DND-41 (cell line): ENCODE measurements around the gene SERTAD2.

ENCODE experiments used
- ATAC-seq: fragments of 200-7000 bp; cut with Tn5 transposase; 3 replicates; pipeline ENCODE4 v1.9.1; 2021; ENCODE audit warnings: low read depth; ENCODE audit not compliant: insufficient read depth
- DNase-seq: peaks from one replicate; pipeline ENCODE4 v3.0.0-alpha.2; 2020
- H2AFZ ChIP-seq: 2 replicates; pipeline ENCODE4 v1.6.0; 2012; ENCODE audit warnings: low read depth, low read length
- H3K27ac ChIP-seq: 2 replicates; pipeline ENCODE4 v1.5.1; 2012; ENCODE audit warnings: low read length, inconsistent platforms
- H3K27me3 ChIP-seq: fragments of 200-600 bp; sonication (generic); 2 replicates; pipeline ENCODE4 v1.6.0; 2012; ENCODE audit warnings: low read length, mild to moderate bottlenecking, inconsistent platforms; ENCODE audit not compliant: insufficient read depth, poor library complexity
- H3K36me3 ChIP-seq: 2 replicates; pipeline ENCODE4 v1.5.1; 2012; ENCODE audit warnings: low read length, inconsistent platforms; ENCODE audit not compliant: insufficient read depth
- H3K4me1 ChIP-seq: 2 replicates; pipeline ENCODE4 v1.5.1; 2012; ENCODE audit warnings: mild to moderate bottlenecking, low read length; ENCODE audit not compliant: insufficient read depth
- H3K4me2 ChIP-seq: 2 replicates; pipeline ENCODE4 v1.6.0; 2012; ENCODE audit warnings: mild to moderate bottlenecking, moderate library complexity, low read length, inconsistent platforms; ENCODE audit not compliant: insufficient read depth
- H3K4me3 ChIP-seq, 2 experiments: fragments of 200-600 bp in 1 of 2; shearing (Covaris generic) in 1 of 2; 2 replicates each; pipeline ENCODE4 v1.5.1; 2012 to 2016; ENCODE audit warnings: inconsistent platforms in 2 of 2, low read length in 2 of 2, mild to moderate bottlenecking in 2 of 2, low read depth in 1 of 2, moderate library complexity in 1 of 2
- H3K79me2 ChIP-seq: 2 replicates; pipeline ENCODE4 v1.6.0; 2012; ENCODE audit warnings: low read length, inconsistent platforms; ENCODE audit not compliant: insufficient read depth
- H3K9ac ChIP-seq: 2 replicates; pipeline ENCODE4 v1.6.0; 2012; ENCODE audit warnings: low read depth, mild to moderate bottlenecking, inconsistent platforms, low read length, moderate library complexity
- H3K9me3 ChIP-seq: 2 replicates; pipeline ENCODE4 v1.5.1; 2012; ENCODE audit warnings: low read length, moderate library complexity, mild to moderate bottlenecking, inconsistent platforms; ENCODE audit not compliant: insufficient read depth, severe bottlenecking
- H4K20me1 ChIP-seq: 2 replicates; pipeline ENCODE4 v1.6.0; 2012; ENCODE audit warnings: low read length; ENCODE audit not compliant: insufficient read depth
- CTCF ChIP-seq: IDR thresholded peaks from 2 replicates; pipeline ENCODE4 v1.5.1; 2012; ENCODE audit warnings: borderline replicate concordance, low read length, moderate library complexity, mild to moderate bottlenecking; ENCODE audit not compliant: poor library complexity, severe bottlenecking; ENCODE audit errors: extremely low read depth
- EZH2 ChIP-seq: IDR thresholded peaks from 3 replicates; pipeline ENCODE4 v1.6.1; 2012; ENCODE audit warnings: borderline replicate concordance, low read depth, mild to moderate bottlenecking, moderate library complexity, low read length, inconsistent platforms; ENCODE audit not compliant: severe bottlenecking

The SERTAD2 gene

GRCh38 chr2:64649626-64650025 lies 4.1 kb downstream of the SERTAD2 start:
- Histone ChIP-seq H3K4me3 (no peak overlapping the region), H2AFZ (no peak overlapping the region), H3K27me3 (peaks cover 6% of the 10 kb centered on the region), H3K27ac (no peak overlapping the region), H3K36me3 (no peaks in the 10 kb centered on the region), H3K79me2 (peaks cover 59% of the 10 kb centered on the region), H3K9me3 (no peaks in the 10 kb centered on the region), H3K4me2 (no peak overlapping the region), H3K9ac (no peak overlapping the region), H3K4me1 (peaks cover 43% of the 10 kb centered on the region), H4K20me1 (peaks cover 27% of the 10 kb centered on the region)
- TF ChIP-seq CTCF (no peak), EZH2 (no peak)
- ATAC-seq: no peak
- no peak for DNase-seq

GRCh38 chr2:64649013-64649484 lies 4.7 kb downstream of the SERTAD2 start:
- no peak overlapping the region for H3K4me2 ChIP-seq
- no peak overlapping the region for H2AFZ ChIP-seq
- H3K9me3 ChIP-seq: no peaks in the 10 kb centered on the region
- no peak overlapping the region for H3K4me3 ChIP-seq
- peaks cover 27% of the 10 kb centered on the region for H4K20me1 ChIP-seq
- TF ChIP-seq EZH2 (no peak), CTCF (no peak)
- no peak overlapping the region for H3K9ac ChIP-seq
- no peak for DNase-seq
- H3K36me3 ChIP-seq: no peaks in the 10 kb centered on the region
- no peak overlapping the region for H3K27ac ChIP-seq
- H3K27me3 ChIP-seq: peaks cover under 1% of the 10 kb centered on the region
- ATAC-seq: no peak
- H3K79me2 ChIP-seq: peaks cover 64% of the 10 kb centered on the region
- peaks cover 42% of the 10 kb centered on the region for H3K4me1 ChIP-seq

GRCh38 chr2:64646007-64646880 lies 7.5 kb downstream of the SERTAD2 start:
- Histone ChIP-seq H3K4me3 (peak overlapping the region in 1 of 2 experiments; percentile 74; a peak in 1 of 4 replicates), H4K20me1 (peaks cover 22% of the 10 kb centered on the region), H3K4me2 (peak overlapping the region; percentile 83), H3K9me3 (no peaks in the 10 kb centered on the region), H3K27ac (peak overlapping the region; percentile 94; the same call in 1 of the 2 replicates), H3K9ac (peak overlapping the region; percentile 69), H2AFZ (no peak overlapping the region), H3K27me3 (no peaks in the 10 kb centered on the region), H3K79me2 (peaks cover 69% of the 10 kb centered on the region), H3K36me3 (no peaks in the 10 kb centered on the region), H3K4me1 (peaks cover 27% of the 10 kb centered on the region)
- TF ChIP-seq EZH2 (no peak), CTCF (peak; percentile 95)
- DNase-seq: peak; percentile 84
- ATAC-seq: peak; percentile 17; the same call in 2 of the 3 replicates
